Measurements from ENCODE around the gene FHIT.

DNA sequence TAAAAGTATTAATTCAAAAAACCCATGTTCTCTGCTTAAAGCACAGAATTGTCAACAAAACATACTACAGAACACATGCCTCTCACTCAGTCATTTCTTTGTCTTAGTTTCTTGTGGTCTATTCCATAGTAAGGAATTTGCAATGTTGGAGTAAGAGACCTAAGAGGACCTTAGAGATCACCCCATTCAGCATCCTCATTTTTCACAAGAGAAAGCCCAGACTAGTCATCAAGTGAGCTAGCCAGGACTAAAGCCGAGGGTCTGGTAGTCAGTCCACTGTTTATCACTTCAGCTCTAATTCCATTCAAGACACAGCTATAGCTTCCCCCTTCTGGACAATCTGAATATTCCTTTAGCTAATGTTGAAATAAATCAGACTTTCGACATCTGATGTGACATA is 601.1 kb downstream of the FHIT start:
- no peak for TF ChIP-seq YY1 (IDR thresholded peaks at IDR 0.05)
- TF ChIP-seq, protein P1, sequence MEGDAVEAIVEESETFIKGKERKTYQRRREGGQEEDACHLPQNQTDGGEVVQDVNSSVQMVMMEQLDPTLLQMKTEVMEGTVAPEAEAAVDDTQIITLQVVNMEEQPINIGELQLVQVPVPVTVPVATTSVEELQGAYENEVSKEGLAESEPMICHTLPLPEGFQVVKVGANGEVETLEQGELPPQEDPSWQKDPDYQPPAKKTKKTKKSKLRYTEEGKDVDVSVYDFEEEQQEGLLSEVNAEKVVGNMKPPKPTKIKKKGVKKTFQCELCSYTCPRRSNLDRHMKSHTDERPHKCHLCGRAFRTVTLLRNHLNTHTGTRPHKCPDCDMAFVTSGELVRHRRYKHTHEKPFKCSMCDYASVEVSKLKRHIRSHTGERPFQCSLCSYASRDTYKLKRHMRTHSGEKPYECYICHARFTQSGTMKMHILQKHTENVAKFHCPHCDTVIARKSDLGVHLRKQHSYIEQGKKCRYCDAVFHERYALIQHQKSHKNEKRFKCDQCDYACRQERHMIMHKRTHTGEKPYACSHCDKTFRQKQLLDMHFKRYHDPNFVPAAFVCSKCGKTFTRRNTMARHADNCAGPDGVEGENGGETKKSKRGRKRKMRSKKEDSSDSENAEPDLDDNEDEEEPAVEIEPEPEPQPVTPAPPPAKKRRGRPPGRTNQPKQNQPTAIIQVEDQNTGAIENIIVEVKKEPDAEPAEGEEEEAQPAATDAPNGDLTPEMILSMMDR (IDR thresholded peaks at IDR 0.05; ENCODE audit: low read depth, low read length, missing input control), result no peak
- TF ChIP-seq RAD21 (IDR thresholded peaks at IDR 0.05), result no peak
- TF ChIP-seq SP1 (IDR thresholded peaks at IDR 0.05), result no peak
- no peak for TF ChIP-seq ATF3 (IDR thresholded peaks at IDR 0.05)
- TF ChIP-seq HNF4G (IDR thresholded peaks at IDR 0.05), result no peak
- TF ChIP-seq JUND (IDR thresholded peaks at IDR 0.05), result no peak

All from liver (tissue), 3 donors.